Psoas muscle (tissue), 8 donors: Measurements from ENCODE around the gene TYRP1. TPM values are rescaled to one million over a fixed set of nuclear protein-coding genes. Genes with fewer than 3 reads are reported as not detected.

Experiments
- ATAC-seq, 4 donors: fragments of 200-7000 bp; cut with Tn5 transposase; one replicate each; pipeline ENCODE4 v1.9.1; 2020; ENCODE audit warnings: moderate library complexity in 3 of 4, mild to moderate bottlenecking in 2 of 4
- DNase-seq, 2 donors: peaks; one replicate each; pipeline ENCODE4 v3.0.0-alpha.2; 2020
- H3K27ac ChIP-seq: fragments of 200-600 bp; one replicate; pipeline ENCODE4 v1.8.0; 2022
- H3K27me3 ChIP-seq, 3 donors: fragments of 200-600 bp in 1 of 3; one replicate each; pipeline versions ENCODE4 v1.6.1 to v1.8.0; 2013 to 2022; ENCODE audit warnings: low read length in 2 of 3, mild to moderate bottlenecking in 2 of 3, moderate library complexity in 1 of 3; ENCODE audit not compliant: insufficient read depth in 3 of 3
- H3K36me3 ChIP-seq, 2 donors: fragments of 200-600 bp in 1 of 2; one replicate each; pipeline versions ENCODE4 v1.6.1 to v1.8.0; 2013 to 2022; ENCODE audit warnings: low read depth in 1 of 2, mild to moderate bottlenecking in 1 of 2, moderate library complexity in 1 of 2; ENCODE audit not compliant: insufficient read depth in 1 of 2
- H3K4me1 ChIP-seq: fragments of 200-600 bp; one replicate; pipeline ENCODE4 v1.8.0; 2022
- H3K4me3 ChIP-seq: fragments of 200-600 bp; one replicate; pipeline ENCODE4 v1.8.0; 2022; ENCODE audit warnings: mild to moderate bottlenecking
- H3K9me3 ChIP-seq: fragments of 200-600 bp; one replicate; pipeline ENCODE4 v1.8.0; 2022
- WGBS, 3 donors: extraction: QIAGEN DNeasy Blood & Tissue Kit; methylation state at CpG; one replicate each; pipeline versions ENCODE4 v1.1.6 to v1.1.7; 2013; 5-methylcytosine and 5-hydroxymethylcytosine counted together
- intact Hi-C, 2 donors: fragments of 100-400 bp; cut with DNase I; formaldehyde crosslinking; loops; one replicate each; pipeline versions ENCODE4 v1.11.0 to v1.14.2; 2022
- polyA plus RNA-seq, 3 donors: library from polyadenylated mRNA; stranded (reverse); fragments of 200-250 nt; gene quantifications; one replicate each; pipeline ENCODE4 v1.2.3, GENCODE V29; 2013
- total RNA-seq, 4 donors: library from RNA; stranded (reverse); fragmentation: NEBNext Ultra II Directional in 2 of 4; extraction: Animal tissue kit (Norgen Biotek cat#: 25700) in 2 of 4; gene quantifications; one replicate each; pipeline versions ENCODE4 v1.2.1 to v1.2.4, GENCODE V29; 2021 to 2023
- TF ChIP-seq, protein P1 (sequence below): fragments of 200-600 bp; IDR thresholded peaks from one replicate; pipeline ENCODE4 v1.8.0; 2022; ENCODE audit warnings: antibody characterized with exemption
- donor health status: healthy with polysubstance abuse.
- donor health status: DM: no; HTN: no; CAD: no; lungs with moderate emphysema.
- donor health status: Bipolar disorder and iron deficiency.
- donor health status: healthy.
- donor health status: DM: yes; HTN: yes; CAD: no.
- donor health status: DM: no; HTN: no; CAD: no.
- donor health status: DM: no; HTN: no; CAD: no.
- donor health status: DM: yes; HTN: yes; CAD: no.

Gene TYRP1
- total and polyA plus RNA-seq, 7 donors = 0.31 to 10.7 (median 1.9) TPM

DNA sequence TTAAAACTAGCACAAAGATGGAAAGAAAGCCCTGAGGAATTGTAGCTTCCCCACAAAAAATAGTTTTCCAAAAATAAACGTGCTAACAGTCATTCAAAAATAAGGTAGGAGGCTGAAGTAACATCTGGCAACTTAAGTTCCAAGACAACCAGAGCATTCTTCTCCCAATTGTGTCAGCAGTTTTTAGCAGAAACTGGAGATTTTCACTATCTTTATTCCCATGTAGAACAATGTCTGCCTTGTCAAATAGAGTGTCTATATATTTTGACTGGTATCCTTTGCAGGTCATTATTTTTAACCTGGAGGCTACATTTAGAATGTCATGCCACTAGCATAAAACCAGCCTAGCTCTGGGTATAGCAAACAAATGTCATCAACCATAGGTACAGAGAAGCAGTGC, 10.8 kb downstream of the TYRP1 start:
- Histone ChIP-seq H3K27me3 (no peaks in the 10 kb centered on the region), H3K36me3 (no peaks in the 10 kb centered on the region), H3K4me3 (no peak overlapping the region), H3K9me3 (no peaks in the 10 kb centered on the region), H3K27ac (no peak overlapping the region), H3K4me1 (no peaks in the 10 kb centered on the region)
- ATAC-seq (no peak), DNase-seq (no peak)
- 11 to 23% (median 13%) methylated on average over 1 of the region's 1 CpG for WGBS, 3 donors
- TF ChIP-seq, protein P1, sequence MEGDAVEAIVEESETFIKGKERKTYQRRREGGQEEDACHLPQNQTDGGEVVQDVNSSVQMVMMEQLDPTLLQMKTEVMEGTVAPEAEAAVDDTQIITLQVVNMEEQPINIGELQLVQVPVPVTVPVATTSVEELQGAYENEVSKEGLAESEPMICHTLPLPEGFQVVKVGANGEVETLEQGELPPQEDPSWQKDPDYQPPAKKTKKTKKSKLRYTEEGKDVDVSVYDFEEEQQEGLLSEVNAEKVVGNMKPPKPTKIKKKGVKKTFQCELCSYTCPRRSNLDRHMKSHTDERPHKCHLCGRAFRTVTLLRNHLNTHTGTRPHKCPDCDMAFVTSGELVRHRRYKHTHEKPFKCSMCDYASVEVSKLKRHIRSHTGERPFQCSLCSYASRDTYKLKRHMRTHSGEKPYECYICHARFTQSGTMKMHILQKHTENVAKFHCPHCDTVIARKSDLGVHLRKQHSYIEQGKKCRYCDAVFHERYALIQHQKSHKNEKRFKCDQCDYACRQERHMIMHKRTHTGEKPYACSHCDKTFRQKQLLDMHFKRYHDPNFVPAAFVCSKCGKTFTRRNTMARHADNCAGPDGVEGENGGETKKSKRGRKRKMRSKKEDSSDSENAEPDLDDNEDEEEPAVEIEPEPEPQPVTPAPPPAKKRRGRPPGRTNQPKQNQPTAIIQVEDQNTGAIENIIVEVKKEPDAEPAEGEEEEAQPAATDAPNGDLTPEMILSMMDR = no peak
- intact Hi-C loops = loop anchor here in 1 of 2 donors (5.0 to 10.0 kb wide), 2 partner anchors 378 to 491 kb away; no protein-coding TSS in a partner anchor

DNA sequence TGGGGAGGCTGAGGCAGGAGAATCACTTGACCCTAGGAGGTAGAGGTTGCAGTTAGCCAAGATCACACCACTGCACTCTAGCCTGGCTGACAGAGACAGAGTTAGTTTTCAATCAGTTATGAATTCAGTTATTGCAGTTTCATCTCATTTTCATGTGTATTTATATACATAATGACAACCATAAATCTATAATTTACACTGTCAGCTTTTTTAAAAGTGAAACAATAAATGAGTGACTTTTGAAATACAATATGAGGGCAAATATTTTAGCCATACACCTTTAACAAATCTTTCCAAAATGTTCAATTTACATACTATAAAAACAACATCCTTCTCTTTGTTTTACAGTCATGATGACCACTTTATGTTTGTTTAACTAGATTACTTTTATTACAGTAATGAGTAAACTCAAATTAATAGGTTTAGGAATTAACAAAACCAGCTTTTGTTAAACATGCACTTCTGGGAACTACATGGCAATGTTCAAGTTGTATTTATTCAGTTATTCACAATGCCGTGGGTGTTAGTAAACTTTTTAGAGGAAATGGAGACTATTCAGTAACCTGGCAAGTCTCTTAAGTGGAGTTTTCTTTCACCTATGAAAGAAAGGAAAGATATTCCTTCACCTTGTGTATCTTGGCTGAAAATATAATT, 12.7 kb downstream of the TYRP1 start:
- Histone ChIP-seq H3K27ac (no peak overlapping the region), H3K4me3 (no peak overlapping the region), H3K4me1 (no peaks in the 10 kb centered on the region), H3K27me3 (no peaks in the 10 kb centered on the region), H3K9me3 (no peaks in the 10 kb centered on the region), H3K36me3 (no peaks in the 10 kb centered on the region)
- DNase-seq (no peak), ATAC-seq (no peak)
- 45 to 53% (median 50%) methylated on average over 1 of the region's 1 CpG for WGBS, 3 donors
- intact Hi-C loops = loop anchor here in 1 of 2 donors (10.0 kb wide), 1 partner anchor 489 kb away; no protein-coding TSS in a partner anchor
- TF ChIP-seq, protein P1 = no peak

DNA sequence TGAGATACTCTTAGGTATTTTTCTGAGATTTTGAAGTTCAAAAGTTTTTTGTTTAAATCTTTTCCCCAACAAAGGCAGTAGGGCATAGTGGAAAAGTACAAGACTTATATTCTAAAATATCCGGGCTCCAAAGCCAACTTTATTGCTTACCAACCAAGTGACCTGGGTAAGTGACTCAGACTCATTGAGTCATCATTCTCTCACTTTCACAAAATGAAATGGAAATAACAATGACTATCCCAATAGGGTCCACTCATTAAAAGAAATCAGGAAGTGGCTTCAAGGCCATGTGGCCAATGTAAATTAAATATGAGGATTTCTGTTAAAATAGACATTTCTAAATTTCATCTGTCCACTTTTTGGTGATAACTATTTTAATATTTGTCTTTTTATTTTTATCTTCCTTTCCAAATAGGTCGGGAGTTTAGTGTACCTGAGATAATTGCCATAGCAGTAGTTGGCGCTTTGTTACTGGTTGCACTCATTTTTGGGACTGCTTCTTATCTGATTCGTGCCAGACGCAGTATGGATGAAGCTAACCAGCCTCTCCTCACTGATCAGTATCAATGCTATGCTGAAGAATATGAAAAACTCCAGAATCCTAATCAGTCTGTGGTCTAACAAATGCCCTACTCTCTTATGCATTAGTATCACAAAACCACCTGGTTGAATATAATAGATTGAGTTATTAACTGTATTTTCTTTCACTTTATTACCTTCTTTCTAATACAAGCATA, 15.5 kb downstream of the TYRP1 start:
- DNase-seq = no peak

DNA sequence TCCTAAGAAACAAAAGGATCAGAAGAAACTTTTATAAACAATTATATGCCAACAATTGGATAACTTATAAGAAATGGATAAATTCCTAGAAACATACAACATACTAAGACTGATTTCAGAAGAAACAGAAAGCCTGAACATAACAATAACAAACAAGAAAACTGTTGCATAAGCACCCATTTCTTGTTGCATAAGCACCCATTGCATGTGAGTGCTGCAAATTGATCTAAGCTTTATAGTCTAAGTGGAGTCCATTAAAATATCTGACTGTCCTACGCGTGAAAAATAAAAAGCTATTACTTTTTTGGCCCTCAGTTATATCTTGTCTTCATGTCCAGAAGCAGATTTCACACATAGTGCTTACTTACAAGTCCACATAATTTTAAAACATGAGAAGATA, 19.3 kb downstream of the TYRP1 start:
- intact Hi-C loops = loop anchor here in 1 of 2 donors (10.0 kb wide), 1 partner anchor 172 kb away; no protein-coding TSS in a partner anchor
- TF ChIP-seq, protein P1 = no peak
- no peaks in the 10 kb centered on the region for H3K36me3 ChIP-seq
- no peak overlapping the region for H3K4me3 ChIP-seq
- H3K4me1 ChIP-seq = no peaks in the 10 kb centered on the region
- 82 to 90% (median 88%) methylated on average over 2 of the region's 2 CpGs for WGBS, 3 donors
- no peak for ATAC-seq
- H3K27me3 ChIP-seq = no peaks in the 10 kb centered on the region
- no peak overlapping the region for H3K27ac ChIP-seq
- H3K9me3 ChIP-seq = no peaks in the 10 kb centered on the region
- DNase-seq = no peak

More for the DNA sequence above, 15.5 kb downstream of the TYRP1 start:
- ATAC-seq = no peak
- WGBS, 3 donors = 91 to 97% (median 93%) methylated on average over 5 of the region's 5 CpGs
- intact Hi-C loops = loop anchor here in 1 of 2 donors (10.0 kb wide), 1 partner anchor 486 kb away; no protein-coding TSS in a partner anchor
- TF ChIP-seq, protein P1 = no peak
- Histone ChIP-seq H3K27me3 (no peaks in the 10 kb centered on the region), H3K4me1 (no peaks in the 10 kb centered on the region), H3K4me3 (no peak overlapping the region), H3K9me3 (no peaks in the 10 kb centered on the region), H3K27ac (no peak overlapping the region), H3K36me3 (no peaks in the 10 kb centered on the region)
